SH-SY5Y (cell line): ENCODE results near the gene CAMTA1.

Experiments used
- GATA2 ChIP-seq: IDR thresholded peaks from 2 replicates; pipeline ENCODE4 v1.6.1; 2011; ENCODE audit warnings: mild to moderate bottlenecking, low read depth, low read length
- GATA3 ChIP-seq: IDR thresholded peaks from 2 replicates; pipeline ENCODE4 v1.6.1; 2011; ENCODE audit warnings: low read depth, mild to moderate bottlenecking, low read length, moderate library complexity

GRCh38 chr1:7505771-7506453 lies 720.7 kb downstream of the CAMTA1 start:
- no peak for TF ChIP-seq GATA2
- TF ChIP-seq GATA3: no peak
